Glutamatergic neuron (in vitro differentiated cells): Measurements from ENCODE around the gene ELMO1. TPM values are rescaled to one million over a fixed set of nuclear protein-coding genes. Genes with fewer than 3 reads are reported as not detected.

Experiments
- DNase-seq: peaks from one replicate; pipeline ENCODE4 v3.0.0; 2022
- H3K27ac Mint-ChIP-seq: one replicate; pipeline ENCODE4 v1.8.0; 2020; ENCODE audit warnings: mild to moderate bottlenecking, mixed read lengths, inconsistent platforms; ENCODE audit not compliant: unreplicated experiment
- H3K27me3 Mint-ChIP-seq: one replicate; pipeline ENCODE4 v1.8.0; 2020; ENCODE audit warnings: mild to moderate bottlenecking, moderate library complexity, mixed read lengths, inconsistent platforms; ENCODE audit not compliant: unreplicated experiment
- H3K36me3 Mint-ChIP-seq: one replicate; pipeline ENCODE4 v1.8.0; 2020; ENCODE audit warnings: mild to moderate bottlenecking, mixed read lengths, inconsistent platforms; ENCODE audit not compliant: unreplicated experiment
- H3K4me1 Mint-ChIP-seq: one replicate; pipeline ENCODE4 v1.8.0; 2020; ENCODE audit warnings: mild to moderate bottlenecking, low read depth, mixed read lengths, inconsistent platforms; ENCODE audit not compliant: unreplicated experiment
- H3K4me3 Mint-ChIP-seq: one replicate; pipeline ENCODE4 v1.8.0; 2020; ENCODE audit warnings: mild to moderate bottlenecking, mixed read lengths, inconsistent platforms; ENCODE audit not compliant: unreplicated experiment
- H3K9me3 Mint-ChIP-seq: one replicate; pipeline ENCODE4 v1.8.0; 2020; ENCODE audit warnings: mild to moderate bottlenecking, moderate library complexity, mixed read lengths, inconsistent platforms; ENCODE audit not compliant: unreplicated experiment
- CTCF ChIP-seq: fragments of 200-600 bp; sonication (generic); IDR thresholded peaks from one replicate; pipeline ENCODE4 v1.5.0; 2021; ENCODE audit not compliant: partially characterized antibody, unreplicated experiment
- total RNA-seq: library from RNA; stranded (reverse); fragmentation: NEBNext Ultra II Directional; extraction: Animal tissue kit (Norgen Biotek cat#: 25700); gene quantifications from one replicate; pipeline ENCODE4 v1.2.1, GENCODE V29; 2021; ENCODE audit not compliant: unreplicated experiment

Gene ELMO1
- total RNA-seq, 1 donor from 2014 or later = 5.5 TPM

- Mint-ChIP-seq H3K4me3 (no peak overlapping the region), H3K9me3 (no peaks in the 10 kb centered on the region)
- no peak for TF ChIP-seq CTCF
Measured at GRCh38 chr7:37035631-37036030, 413.0 kb downstream of the ELMO1 start.

GRCh38 chr7:37033141-37033540 is 415.5 kb downstream of the ELMO1 start:
- Mint-ChIP-seq H3K36me3 (no peaks in the 10 kb centered on the region), H3K27ac (no peak overlapping the region), H3K27me3 (peaks cover 7% of the 10 kb centered on the region), H3K4me3 (no peak overlapping the region), H3K9me3 (no peaks in the 10 kb centered on the region), H3K4me1 (no peaks in the 10 kb centered on the region)
- no peak for TF ChIP-seq CTCF
- DNase-seq = no peak

More at GRCh38 chr7:37035631-37036030, 413.0 kb downstream of the ELMO1 start:
- H3K27ac Mint-ChIP-seq = no peak overlapping the region
- no peak for DNase-seq
- no peaks in the 10 kb centered on the region for H3K36me3 Mint-ChIP-seq
- peaks cover 5% of the 10 kb centered on the region for H3K27me3 Mint-ChIP-seq
- H3K4me1 Mint-ChIP-seq = no peaks in the 10 kb centered on the region

- no peak for TF ChIP-seq CTCF
- Mint-ChIP-seq H3K27ac (no peak overlapping the region), H3K4me3 (no peak overlapping the region), H3K4me1 (no peaks in the 10 kb centered on the region), H3K27me3 (peaks cover 5% of the 10 kb centered on the region), H3K9me3 (no peaks in the 10 kb centered on the region), H3K36me3 (no peaks in the 10 kb centered on the region)
- no peak for DNase-seq
Measured at GRCh38 chr7:37032258-37032601, 416.4 kb downstream of the ELMO1 start.

- DNase-seq = no peak
- H3K36me3 Mint-ChIP-seq = no peaks in the 10 kb centered on the region
- no peak for TF ChIP-seq CTCF
- H3K4me3 Mint-ChIP-seq = no peak overlapping the region
- peaks cover 5% of the 10 kb centered on the region for H3K27me3 Mint-ChIP-seq
- no peaks in the 10 kb centered on the region for H3K9me3 Mint-ChIP-seq
- no peaks in the 10 kb centered on the region for H3K4me1 Mint-ChIP-seq
- H3K27ac Mint-ChIP-seq = no peak overlapping the region
Measured at GRCh38 chr7:37031571-37032257, 416.9 kb downstream of the ELMO1 start.

- no peak overlapping the region for H3K27ac Mint-ChIP-seq
- no peak for DNase-seq
- no peak overlapping the region for H3K4me3 Mint-ChIP-seq
- H3K4me1 Mint-ChIP-seq = no peaks in the 10 kb centered on the region
- peaks cover 5% of the 10 kb centered on the region for H3K27me3 Mint-ChIP-seq
- no peak for TF ChIP-seq CTCF
- no peaks in the 10 kb centered on the region for H3K9me3 Mint-ChIP-seq
- no peaks in the 10 kb centered on the region for H3K36me3 Mint-ChIP-seq
Measured at GRCh38 chr7:37028909-37029440, 419.7 kb downstream of the ELMO1 start.
